Renal cortex interstitium (tissue), 15 donors: Measurements from ENCODE around the gene PEBP1. TPM values are rescaled to one million over a fixed set of nuclear protein-coding genes. Genes with fewer than 3 reads are reported as not detected.

Source experiments
- DNase-seq, 11 donors: peaks; one replicate each; pipeline ENCODE4 v3.0.0-alpha.2; 2013; ENCODE audit warnings: low read depth in 9 of 11, low spot score in 4 of 11; ENCODE audit errors: extremely low read depth in 1 of 11
- long read RNA-seq, 16 experiments: transcript quantifications; one replicate each; lab custom pipeline, GENCODE V29; 2026
- polyA plus RNA-seq, 3 donors: library from polyadenylated mRNA; unstranded; fragments of 120-200 nt; gene quantifications; one replicate each; pipeline ENCODE4 v1.2.1, GENCODE V29; 2013; ENCODE audit not compliant: insufficient read length in 3 of 3

Gene PEBP1
- 100 to 1,000 TPM; 295 to 316 (median 310) TPM for polyA plus RNA-seq
- long read RNA-seq, donor 1, transcript PEBP1-201 (4 exons, 1,697 nt): major isoform, 184 of 213 reads
- long read RNA-seq, donor 1, partial matches to known transcripts: 7 of 213 reads
- long read RNA-seq, donor 1, other reads (novel, unspliced or antisense): 22 of 213 reads
- long read RNA-seq, donor 2, transcript PEBP1-201 (4 exons, 1,697 nt): major isoform, 179 of 197 reads
- long read RNA-seq, donor 2, partial matches to known transcripts: 7 of 197 reads
- long read RNA-seq, donor 2, other reads (novel, unspliced or antisense): 11 of 197 reads
- long read RNA-seq, donor 3, transcript PEBP1-201 (4 exons, 1,697 nt): major isoform, 342 of 418 reads
- long read RNA-seq, donor 3, partial matches to known transcripts: 43 of 418 reads
- long read RNA-seq, donor 3, other reads (novel, unspliced or antisense): 33 of 418 reads
- long read RNA-seq, donor 4, transcript PEBP1-201 (4 exons, 1,697 nt): major isoform, 192 of 221 reads
- long read RNA-seq, donor 4, partial matches to known transcripts: 13 of 221 reads
- long read RNA-seq, donor 4, other reads (novel, unspliced or antisense): 16 of 221 reads
- long read RNA-seq, donor 5: 0 reads
- long read RNA-seq, donor 6, transcript PEBP1-201 (4 exons, 1,697 nt): major isoform, 220 of 640 reads
- long read RNA-seq, donor 6, partial matches to known transcripts: 402 of 640 reads
- long read RNA-seq, donor 6, other reads (novel, unspliced or antisense): 18 of 640 reads
- long read RNA-seq, donor 7, transcript PEBP1-201 (4 exons, 1,697 nt): major isoform, 277 of 312 reads
- long read RNA-seq, donor 7, partial matches to known transcripts: 9 of 312 reads
- long read RNA-seq, donor 7, other reads (novel, unspliced or antisense): 26 of 312 reads
- long read RNA-seq, donor 8, transcript PEBP1-201 (4 exons, 1,697 nt): major isoform, 407 of 459 reads
- long read RNA-seq, donor 8, partial matches to known transcripts: 23 of 459 reads
- long read RNA-seq, donor 8, other reads (novel, unspliced or antisense): 29 of 459 reads
- long read RNA-seq, donor 9, transcript PEBP1-201 (4 exons, 1,697 nt): major isoform, 249 of 515 reads
- long read RNA-seq, donor 9, partial matches to known transcripts: 249 of 515 reads
- long read RNA-seq, donor 9, other reads (novel, unspliced or antisense): 17 of 515 reads
- long read RNA-seq, donor 10, transcript PEBP1-201 (4 exons, 1,697 nt): major isoform, 256 of 483 reads
- long read RNA-seq, donor 10, partial matches to known transcripts: 208 of 483 reads
- long read RNA-seq, donor 10, other reads (novel, unspliced or antisense): 19 of 483 reads
- long read RNA-seq, donor 11, transcript PEBP1-201 (4 exons, 1,697 nt): major isoform, 160 of 171 reads
- long read RNA-seq, donor 11, partial matches to known transcripts: 0 of 171 reads
- long read RNA-seq, donor 11, other reads (novel, unspliced or antisense): 11 of 171 reads
- long read RNA-seq, donor 12, transcript PEBP1-201 (4 exons, 1,697 nt): major isoform, 87 of 92 reads
- long read RNA-seq, donor 12, partial matches to known transcripts: 0 of 92 reads
- long read RNA-seq, donor 12, other reads (novel, unspliced or antisense): 5 of 92 reads
- long read RNA-seq, donor 13: 0 reads
- long read RNA-seq, donor 14, transcript PEBP1-201 (4 exons, 1,697 nt): major isoform, 219 of 248 reads
- long read RNA-seq, donor 14, partial matches to known transcripts: 5 of 248 reads
- long read RNA-seq, donor 14, other reads (novel, unspliced or antisense): 24 of 248 reads
- long read RNA-seq, donor 15, transcript PEBP1-201 (4 exons, 1,697 nt): major isoform, 118 of 144 reads
- long read RNA-seq, donor 15, partial matches to known transcripts: 26 of 144 reads
- long read RNA-seq, donor 15, other reads (novel, unspliced or antisense): 0 of 144 reads
- long read RNA-seq, donor 16, transcript PEBP1-201 (4 exons, 1,697 nt): major isoform, 556 of 628 reads
- long read RNA-seq, donor 16, partial matches to known transcripts: 18 of 628 reads
- long read RNA-seq, donor 16, other reads (novel, unspliced or antisense): 54 of 628 reads

DNA sequence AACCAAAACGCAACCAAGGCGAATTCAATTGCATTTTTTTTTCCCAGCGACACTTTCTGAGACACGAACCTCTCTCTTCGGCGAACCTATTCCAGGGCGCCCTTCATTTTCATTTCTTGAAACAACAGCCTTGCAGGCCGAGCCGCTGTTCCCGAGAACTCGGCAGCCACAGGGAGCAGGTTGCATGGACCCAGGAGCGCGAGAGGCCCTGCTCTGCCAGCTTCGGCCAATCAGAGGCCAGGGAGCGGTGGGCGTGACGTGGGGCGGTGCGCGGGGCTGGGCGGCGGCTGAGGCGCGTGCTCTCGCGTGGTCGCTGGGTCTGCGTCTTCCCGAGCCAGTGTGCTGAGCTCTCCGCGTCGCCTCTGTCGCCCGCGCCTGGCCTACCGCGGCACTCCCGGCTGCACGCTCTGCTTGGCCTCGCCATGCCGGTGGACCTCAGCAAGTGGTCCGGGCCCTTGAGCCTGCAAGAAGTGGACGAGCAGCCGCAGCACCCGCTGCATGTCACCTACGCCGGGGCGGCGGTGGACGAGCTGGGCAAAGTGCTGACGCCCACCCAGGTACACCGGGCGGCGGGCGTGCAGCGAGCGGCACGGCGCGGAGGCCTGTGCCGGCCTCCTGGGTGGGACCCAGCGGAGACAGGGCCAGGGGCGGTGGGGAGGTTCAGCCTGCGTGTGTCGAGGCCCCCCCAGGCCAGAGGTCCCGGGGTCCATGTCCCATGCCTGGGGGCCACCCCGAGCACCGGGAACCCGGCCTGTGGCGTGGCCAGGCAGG, at the start of gene PEBP1:
Gene PEBP1 (plus strand): TSS at position 337 of the 771 bp plus-strand sequence. CDS start 86 bp downstream, at position 423.
- peak; percentile 71 to 88 (median 85) for DNase-seq

DNA sequence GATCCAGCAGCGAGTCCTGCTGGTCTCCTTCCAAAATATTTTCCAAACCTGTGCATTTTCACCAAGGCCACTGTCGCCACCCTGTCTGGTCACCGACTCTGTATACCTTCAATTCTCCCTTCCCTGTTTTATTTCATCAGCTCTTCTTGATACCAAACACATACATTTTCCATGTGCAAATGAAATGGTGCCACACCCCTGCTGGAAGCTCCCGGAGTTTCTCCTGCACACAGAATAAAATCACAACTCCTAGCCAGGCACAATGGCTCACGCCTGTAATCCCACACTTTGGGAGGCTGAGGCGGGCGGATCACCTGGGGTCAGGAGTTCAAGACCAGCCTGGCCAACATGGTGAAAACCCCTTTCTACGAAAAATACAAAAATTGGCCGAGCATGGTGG, 46.1 kb upstream of the PEBP1 start:
- no peak for DNase-seq

DNA sequence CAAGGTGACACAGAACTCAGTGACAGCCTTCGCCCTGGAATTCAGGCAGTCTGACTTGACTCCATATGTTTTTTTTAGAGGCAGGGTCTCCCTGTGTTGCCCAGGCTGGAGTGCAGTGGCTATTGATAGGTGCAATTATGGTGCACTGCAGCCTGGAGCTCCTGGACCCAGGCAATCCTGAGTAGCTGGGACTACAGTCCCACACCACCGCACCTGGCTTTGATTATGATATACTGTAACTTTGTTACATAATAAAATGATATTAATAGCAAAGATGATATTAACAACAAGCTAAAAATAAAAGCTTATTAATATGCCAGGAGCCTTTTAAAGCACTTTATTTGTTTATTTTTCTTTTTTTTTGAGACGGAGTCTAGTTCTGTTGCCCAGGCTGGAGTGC, 41.9 kb upstream of the PEBP1 start:
- no peak for DNase-seq

DNA sequence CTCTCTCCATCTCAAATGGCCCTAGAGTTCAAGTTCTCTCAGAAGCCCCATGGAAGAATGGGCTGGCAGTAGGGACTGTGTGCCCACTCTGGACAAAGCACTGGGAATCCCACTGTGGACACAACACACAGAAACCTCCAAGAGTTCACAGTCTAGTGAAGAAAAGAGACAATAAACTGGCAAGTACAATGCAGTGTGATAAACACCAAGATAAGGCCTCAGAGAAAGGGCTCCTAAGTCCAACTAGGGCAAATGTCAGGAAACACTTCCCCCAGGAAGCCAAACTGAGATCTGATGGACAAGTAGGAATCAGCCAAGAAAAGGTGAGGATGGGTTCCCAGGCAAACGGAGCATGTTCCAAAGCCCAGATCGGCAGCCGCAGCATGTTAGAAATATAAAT, 37.5 kb upstream of the PEBP1 start:
- no peak for DNase-seq

DNA sequence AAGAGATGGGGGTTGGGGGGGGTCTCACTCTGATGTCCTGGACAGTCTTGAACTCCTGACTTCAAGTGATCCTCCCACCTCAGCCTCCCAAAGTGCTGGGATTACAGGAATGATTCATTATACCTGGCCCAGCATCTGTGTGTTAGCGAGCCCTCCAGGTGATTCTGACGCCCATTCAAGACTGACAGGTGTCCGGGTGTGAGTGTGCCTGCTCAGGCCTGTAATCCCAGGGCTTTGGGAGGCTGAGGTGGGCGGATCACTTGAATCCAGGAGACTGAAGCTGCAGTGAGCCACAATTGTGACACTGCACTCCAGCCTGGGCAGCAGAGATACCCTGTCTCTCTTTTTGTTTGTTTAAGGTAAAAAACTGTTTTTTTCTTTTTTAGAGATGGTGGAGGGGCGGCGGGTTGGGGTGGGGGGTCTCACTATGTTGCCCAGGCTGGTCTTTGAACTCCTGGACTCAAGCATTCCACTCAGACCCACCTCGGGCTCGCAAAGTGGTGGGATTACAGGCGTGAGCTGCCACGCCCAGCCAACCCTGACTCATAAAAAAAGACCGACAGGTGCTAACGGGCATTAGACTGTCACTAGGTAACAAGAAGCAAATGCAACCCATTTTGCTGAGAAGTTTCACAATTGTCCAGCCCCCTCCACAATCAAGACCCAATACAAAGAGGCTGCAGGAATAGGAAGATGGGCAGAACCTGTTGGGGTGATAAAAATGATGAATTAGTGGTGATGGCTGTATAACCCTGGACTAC, 36.8 kb upstream of the PEBP1 start:
- no peak for DNase-seq

DNA sequence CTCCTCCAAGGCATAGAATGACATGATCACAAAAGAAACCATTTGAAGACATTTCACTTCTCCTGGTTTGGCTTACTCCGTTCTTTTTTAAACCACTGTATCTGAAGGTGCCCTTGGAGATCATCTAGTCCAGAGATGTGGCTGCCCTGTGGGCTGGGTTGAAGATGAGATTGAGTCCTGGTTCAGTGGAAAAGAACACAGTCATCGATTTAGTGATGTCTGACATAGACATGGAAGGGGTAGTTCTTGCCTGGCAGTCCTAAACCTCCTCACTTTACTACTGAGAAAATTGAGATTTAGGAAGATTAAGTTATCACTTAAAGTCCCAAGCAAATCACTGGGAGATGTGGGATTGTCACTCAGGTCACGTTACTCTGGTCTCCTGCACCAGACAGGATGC, 34.9 kb upstream of the PEBP1 start:
- no peak for DNase-seq

DNA sequence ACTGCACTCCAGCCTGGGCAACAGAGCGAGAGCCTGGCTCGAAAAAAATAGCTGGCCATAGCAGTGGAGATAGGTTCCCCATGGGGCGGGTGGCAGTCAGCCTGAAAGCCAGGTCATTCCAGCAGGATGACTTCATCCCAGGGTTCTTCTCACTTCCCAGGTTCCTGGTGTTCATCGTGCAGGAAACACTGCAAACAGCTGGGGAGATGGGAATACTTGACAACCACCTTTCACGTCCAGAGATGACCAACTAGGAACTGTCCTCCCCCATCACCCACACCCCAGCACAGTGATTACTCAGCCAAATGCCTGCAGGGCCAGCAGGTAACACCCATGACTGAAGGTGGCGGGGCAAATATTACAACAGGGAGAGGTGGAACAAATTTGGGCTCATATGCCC, 33.9 kb upstream of the PEBP1 start:
- DNase-seq: no peak

DNA sequence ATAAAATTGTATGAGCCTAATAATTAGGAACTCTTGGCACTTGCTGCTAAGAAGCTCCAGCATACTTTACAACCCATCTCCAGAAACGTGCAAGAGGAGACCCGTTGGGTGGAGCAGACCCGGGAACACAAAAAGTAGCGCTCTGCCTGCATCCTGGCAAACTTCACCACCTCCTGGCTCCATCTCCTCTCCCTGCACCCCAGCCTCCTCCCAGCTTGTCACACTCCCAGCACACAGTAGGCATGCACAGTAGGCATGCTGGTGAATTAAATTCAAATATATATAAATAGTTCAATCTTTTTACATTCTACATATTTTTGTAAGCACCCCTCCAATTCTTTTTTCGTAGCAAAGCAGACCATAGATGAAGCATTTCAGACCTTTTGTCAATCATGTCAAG, 33.3 kb upstream of the PEBP1 start:
- no peak for DNase-seq

DNA sequence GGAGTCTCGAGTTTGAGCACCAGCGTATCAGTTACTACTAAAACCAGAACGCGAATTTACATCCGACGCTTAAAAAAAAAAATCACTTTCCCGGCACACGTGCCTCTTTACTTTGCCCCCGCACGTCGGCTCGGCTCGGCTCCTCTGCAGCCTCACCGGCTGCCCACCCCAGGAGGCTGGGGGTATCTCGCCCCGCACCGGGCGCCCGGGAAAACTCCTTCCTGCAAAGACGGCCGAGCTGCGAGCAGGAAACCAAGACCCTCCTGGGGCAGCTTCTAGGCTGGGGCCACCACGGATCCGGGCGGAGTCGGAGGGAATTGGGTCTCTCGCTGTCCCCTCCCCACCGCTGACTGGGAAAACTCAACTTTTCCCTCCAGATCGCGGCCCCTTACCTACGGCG, 32.7 kb upstream of the PEBP1 start:
- peak in 9 of 11 donors; percentile 10 to 45 (median 25) for DNase-seq

DNA sequence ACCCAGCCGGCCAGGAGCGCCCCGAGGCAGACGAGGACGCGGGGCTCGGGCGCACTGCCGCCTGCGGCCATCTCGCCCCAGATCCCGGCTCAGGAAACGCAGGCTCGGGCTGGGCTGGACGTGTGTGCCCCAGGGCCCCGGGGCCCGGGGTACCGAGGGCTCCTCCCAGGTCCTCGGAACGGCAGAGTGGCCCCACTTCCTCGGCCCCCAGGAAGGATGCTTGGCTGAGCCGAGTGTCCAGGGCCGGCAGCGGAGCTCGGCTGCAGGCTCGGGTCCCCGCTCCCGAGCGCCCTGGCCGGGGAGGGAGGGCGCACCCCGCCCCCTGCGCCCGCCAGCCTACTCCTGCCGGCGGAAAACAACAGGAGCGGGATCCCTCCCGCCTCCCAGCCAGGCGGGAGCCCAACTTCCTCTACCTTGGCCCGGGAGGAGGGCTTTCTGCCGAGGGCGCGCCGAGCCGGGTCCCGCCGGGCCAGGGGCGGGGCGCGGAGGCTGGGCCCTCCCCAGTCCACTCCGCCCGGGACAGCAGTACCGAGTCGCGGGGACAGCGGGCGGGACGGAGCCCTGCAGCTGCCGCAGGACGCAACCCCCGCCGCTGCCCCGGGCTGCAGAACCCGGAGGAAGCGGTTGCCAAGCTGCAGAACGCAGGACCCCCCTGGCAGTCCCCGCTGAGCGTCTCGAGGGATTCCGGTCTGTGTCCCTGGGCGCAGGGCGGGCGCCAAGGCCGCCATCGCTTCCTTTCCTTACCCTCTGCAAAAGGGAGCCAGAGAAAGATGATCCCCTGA, 32.1 kb upstream of the PEBP1 start, which contains the start of gene VSIG10:
Gene VSIG10 (minus strand): TSS at position 411 of the 782 bp plus-strand sequence. CDS start 340 bp downstream, at position 71.
- peak in 10 of 11 donors; percentile 8 to 60 (median 41) for DNase-seq

DNA sequence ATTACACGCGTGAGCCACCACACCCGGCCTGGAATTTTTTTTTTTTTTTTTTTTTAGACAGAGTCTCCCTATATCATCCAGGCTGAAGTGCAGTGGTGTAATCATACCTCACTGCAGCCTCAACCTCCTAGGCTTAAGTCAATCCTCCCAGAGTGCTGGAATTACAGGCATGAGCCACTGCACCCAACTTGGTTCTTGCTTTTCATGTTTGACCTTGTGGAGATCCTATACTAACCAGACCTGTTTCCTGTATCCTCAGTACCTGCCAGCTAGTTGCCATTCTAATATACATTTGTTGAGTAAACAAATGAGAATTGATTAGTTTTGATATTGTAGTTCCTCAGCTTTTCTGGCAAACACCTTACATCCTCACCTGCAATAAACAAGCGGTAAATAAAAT, 28.9 kb upstream of the PEBP1 start:
- no peak for DNase-seq

DNA sequence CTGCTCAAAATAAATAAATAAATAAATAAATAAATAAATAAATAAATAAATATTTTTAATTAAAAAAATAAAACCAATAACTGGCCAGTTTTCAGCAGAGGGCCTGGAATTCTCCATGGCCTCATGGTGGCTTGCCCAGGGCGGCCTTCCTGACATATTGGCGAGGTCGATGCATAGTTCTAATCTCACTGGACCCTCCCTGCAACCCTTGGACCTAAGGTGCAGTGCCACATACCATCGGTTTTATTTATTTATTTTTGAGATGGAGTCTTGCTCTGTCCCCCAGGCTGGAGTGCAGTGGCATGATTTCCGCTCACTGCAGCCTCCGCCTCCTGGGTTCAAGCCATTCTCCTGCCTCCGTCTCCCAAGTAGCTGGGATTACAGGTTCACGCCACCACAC, 28.2 kb upstream of the PEBP1 start:
- DNase-seq: no peak

DNA sequence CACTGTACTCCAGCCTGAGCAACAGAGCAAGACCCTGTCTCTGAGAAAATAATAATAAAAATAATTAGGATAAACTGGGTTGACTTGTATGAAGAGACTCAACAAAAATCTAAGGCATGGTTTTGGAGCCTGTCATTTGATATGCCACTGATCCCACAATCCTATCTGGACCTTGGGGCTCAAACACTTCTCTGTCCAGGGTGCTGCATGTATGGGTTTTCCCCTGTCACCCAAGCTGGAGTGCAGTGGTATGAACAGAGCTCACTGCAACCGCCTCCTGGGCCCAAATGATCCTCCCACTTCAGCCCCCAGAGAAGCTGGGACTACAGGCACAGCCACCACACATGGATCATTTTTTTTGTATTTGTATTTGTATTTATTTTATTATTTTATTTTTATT, 26.8 kb upstream of the PEBP1 start:
- DNase-seq: no peak

DNA sequence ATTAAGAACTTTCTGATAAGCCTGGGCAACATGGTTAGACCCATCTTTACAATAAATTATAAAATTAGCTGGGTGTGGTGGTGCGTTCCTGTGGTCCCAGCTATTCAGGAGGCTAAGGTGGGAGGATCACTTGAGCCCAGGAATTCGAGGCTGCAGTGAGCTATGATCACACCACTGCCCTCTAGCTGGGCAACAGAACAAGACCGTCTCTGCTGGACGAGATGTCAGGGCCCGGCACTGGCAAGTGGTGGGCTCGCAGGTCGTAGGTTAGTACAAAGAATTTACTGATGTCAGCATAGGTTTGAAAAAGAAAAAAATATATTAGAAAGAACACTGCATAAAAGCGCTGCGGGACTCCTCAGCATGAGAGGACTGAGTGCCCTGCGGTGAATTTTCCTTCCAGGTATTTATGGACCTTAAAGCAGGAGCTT, 16.5 kb upstream of the PEBP1 start:
- no peak for DNase-seq

DNA sequence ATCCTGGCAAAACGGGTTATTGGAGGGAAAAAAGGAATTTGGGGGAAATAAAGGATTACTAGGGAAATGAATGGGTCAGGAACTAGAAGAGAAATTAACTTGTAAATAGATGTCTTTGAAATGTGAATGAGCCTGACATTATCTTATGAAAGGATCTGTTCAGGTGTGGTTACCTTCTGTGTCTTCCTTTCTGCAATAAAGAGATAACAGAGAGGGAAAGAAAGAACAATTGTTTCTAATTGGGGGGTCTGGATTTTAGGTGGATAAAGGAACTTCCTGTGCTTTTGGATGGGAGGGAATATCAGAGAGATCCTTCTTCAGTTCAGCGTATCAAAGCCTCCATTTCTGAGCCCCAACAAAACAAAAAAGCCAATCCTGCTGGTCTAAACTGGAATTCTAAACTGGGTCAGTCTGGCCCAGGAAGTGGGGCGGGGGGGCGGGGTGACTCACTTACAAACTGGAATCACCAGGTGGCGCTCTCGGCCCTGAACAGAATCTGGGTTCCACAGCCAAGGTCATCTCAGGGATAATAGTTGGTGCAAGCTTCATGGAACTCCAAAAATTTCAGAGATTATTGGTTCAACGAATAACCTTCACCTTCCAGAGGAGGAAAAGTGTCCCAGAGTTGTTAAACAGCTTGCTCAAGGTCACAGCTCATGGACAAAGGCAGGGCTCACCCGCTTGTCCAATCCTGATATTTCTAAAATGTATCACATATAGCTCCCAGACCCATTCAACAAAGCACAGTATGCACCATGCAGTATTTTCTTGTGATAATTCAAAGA, 15.2 kb upstream of the PEBP1 start:
- peak in 9 of 11 donors; percentile 33 to 66 (median 57) for DNase-seq
